Panc1 (cell line): Measurements from ENCODE around the gene MBOAT7.

Source experiments
- POLR2AphosphoS5 ChIP-seq: IDR thresholded peaks from 2 replicates; pipeline ENCODE4 v1.6.1; 2012; ENCODE audit warnings: mild to moderate bottlenecking, low read depth, low read length, moderate library complexity
- REST ChIP-seq, 2 experiments: IDR thresholded peaks; 2 replicates each; pipeline ENCODE4 v1.6.1; 2011 to 2012; ENCODE audit warnings: low read depth in 2 of 2, control low read depth in 1 of 2, low read length in 1 of 2, mild to moderate bottlenecking in 1 of 2, moderate library complexity in 1 of 2; ENCODE audit not compliant: insufficient read depth in 1 of 2
- SIN3A ChIP-seq: IDR thresholded peaks from 2 replicates; pipeline ENCODE4 v1.6.1; 2012; ENCODE audit warnings: low read depth, mild to moderate bottlenecking, low read length, moderate library complexity, borderline replicate concordance; ENCODE audit not compliant: insufficient read depth
- TCF7L2 ChIP-seq: IDR thresholded peaks from 2 replicates; pipeline ENCODE4 v1.6.1; 2011; ENCODE audit warnings: mild to moderate bottlenecking, low read depth, low read length, inconsistent platforms
- TF ChIP-seq, protein P1 (sequence below): fragments of 450-650 bp; IDR thresholded peaks from 2 replicates; pipeline ENCODE4 v1.5.1; 2017; ENCODE audit warnings: mild to moderate bottlenecking

GRCh38 chr19:54156490-54156889 lies 32.9 kb downstream of the MBOAT7 start:
- TF ChIP-seq, protein P1, sequence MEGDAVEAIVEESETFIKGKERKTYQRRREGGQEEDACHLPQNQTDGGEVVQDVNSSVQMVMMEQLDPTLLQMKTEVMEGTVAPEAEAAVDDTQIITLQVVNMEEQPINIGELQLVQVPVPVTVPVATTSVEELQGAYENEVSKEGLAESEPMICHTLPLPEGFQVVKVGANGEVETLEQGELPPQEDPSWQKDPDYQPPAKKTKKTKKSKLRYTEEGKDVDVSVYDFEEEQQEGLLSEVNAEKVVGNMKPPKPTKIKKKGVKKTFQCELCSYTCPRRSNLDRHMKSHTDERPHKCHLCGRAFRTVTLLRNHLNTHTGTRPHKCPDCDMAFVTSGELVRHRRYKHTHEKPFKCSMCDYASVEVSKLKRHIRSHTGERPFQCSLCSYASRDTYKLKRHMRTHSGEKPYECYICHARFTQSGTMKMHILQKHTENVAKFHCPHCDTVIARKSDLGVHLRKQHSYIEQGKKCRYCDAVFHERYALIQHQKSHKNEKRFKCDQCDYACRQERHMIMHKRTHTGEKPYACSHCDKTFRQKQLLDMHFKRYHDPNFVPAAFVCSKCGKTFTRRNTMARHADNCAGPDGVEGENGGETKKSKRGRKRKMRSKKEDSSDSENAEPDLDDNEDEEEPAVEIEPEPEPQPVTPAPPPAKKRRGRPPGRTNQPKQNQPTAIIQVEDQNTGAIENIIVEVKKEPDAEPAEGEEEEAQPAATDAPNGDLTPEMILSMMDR: no peak
- TF ChIP-seq SIN3A (no peak), POLR2AphosphoS5 (no peak; the same call in none of the 2 replicates), TCF7L2 (no peak), REST (IDR thresholded peaks at IDR 0.05; ENCODE audit: insufficient read depth in 1 of 2, low read depth in 2 of 2, low read length in 1 of 2) (no peak)
